ENCODE measurements around the gene TBXT. TPM values are rescaled to one million over a fixed set of nuclear protein-coding genes. Genes with fewer than 3 reads are reported as not detected.
A peak's percentile ranks its signal among the peaks of the same experiment; 100 is the strongest.

The TBXT gene
- not detected for polyA plus RNA-seq

DNA sequence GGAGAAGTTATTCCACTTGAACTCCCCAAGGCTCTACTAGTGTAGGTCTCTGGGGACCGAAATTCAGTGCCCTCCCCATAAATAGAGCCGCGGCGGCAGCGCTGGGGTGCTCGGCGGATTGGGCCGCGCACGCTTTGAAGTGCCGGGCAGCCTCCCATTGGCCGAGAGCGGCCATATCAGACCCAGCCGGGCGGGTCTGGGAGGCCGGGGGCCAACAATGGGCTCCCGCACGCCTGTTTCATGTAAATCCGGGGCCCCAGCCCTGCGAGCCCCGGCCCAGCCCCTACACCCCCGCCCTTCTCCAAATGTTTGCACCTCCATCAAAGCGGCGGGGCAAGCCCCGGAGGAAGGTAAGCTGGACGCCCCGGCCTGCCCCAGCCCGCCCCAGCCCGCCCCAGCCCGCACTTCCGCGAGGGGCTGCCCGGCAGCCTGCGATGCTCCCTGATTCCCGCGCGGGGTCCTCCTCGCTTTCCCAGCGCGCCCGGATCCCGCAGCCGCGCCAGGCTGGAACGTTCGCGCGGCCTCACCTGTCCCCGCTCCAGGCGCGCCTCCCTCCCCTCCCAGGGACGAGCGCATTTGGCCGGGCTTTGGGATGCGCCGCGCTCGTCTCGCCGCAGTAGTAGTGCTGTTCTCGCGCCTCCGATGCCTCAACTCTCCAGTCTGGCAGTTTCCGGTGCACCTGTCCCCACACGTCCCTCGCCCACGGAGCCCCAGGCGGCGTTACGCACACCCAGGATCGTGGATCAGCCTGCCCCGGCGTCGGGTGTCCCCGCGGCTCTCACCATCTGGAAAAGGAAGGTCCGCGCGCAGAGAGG, at the start of gene TBXT:
Gene TBXT, minus strand, starts transcription at position 51 of the 815 bp plus-strand sequence. CDS start 260 bp downstream, outside the sequence.
- Mint-ChIP-seq H3K27me3 (peaks cover 57% of the 10 kb centered on the region), H3K4me3 (peak within 1 kb of the TSS; percentile 8 to 79 (median 60)), H3K4me1 (peaks cover 4 to 13% (median 5%) of the 10 kb centered on the region in 3 donors), H3K9me3 (no peaks in the 10 kb centered on the region), H3K36me3 (peaks cover 2% of the 10 kb centered on the region), H3K27ac (peak within 1 kb of the TSS in 1 of 3 donors; percentile 73)

GRCh38 chr6:166207284-166207561, 39.6 kb upstream of the TBXT start:
- peaks cover 1% of the 10 kb centered on the region for H3K36me3 Mint-ChIP-seq
- H3K4me3 Mint-ChIP-seq: no peak overlapping the region
- peaks cover 18% of the 10 kb centered on the region for H3K27me3 Mint-ChIP-seq
- H3K27ac Mint-ChIP-seq: no peak overlapping the region
- peaks cover 14 to 20% (median 16%) of the 10 kb centered on the region in 3 donors for H3K4me1 Mint-ChIP-seq
- H3K9me3 Mint-ChIP-seq: no peaks in the 10 kb centered on the region

GRCh38 chr6:166206510-166207283, 39.0 kb upstream of the TBXT start:
- peaks cover 17% of the 10 kb centered on the region for H3K27me3 Mint-ChIP-seq
- H3K36me3 Mint-ChIP-seq: peaks cover 1% of the 10 kb centered on the region
- H3K9me3 Mint-ChIP-seq: no peaks in the 10 kb centered on the region
- H3K4me3 Mint-ChIP-seq: no peak overlapping the region
- H3K27ac Mint-ChIP-seq: no peak overlapping the region
- peaks cover 19 to 24% (median 21%) of the 10 kb centered on the region in 3 donors for H3K4me1 Mint-ChIP-seq

- Mint-ChIP-seq H3K27me3 (peaks cover 11% of the 10 kb centered on the region), H3K27ac (peak overlapping the region in 1 of 3 donors; percentile 60), H3K9me3 (no peaks in the 10 kb centered on the region), H3K36me3 (peaks cover 1% of the 10 kb centered on the region), H3K4me3 (no peak overlapping the region), H3K4me1 (peaks cover 21 to 24% (median 23%) of the 10 kb centered on the region in 3 donors)
Measured at GRCh38 chr6:166206066-166206465, 38.4 kb upstream of the TBXT start.

DNA sequence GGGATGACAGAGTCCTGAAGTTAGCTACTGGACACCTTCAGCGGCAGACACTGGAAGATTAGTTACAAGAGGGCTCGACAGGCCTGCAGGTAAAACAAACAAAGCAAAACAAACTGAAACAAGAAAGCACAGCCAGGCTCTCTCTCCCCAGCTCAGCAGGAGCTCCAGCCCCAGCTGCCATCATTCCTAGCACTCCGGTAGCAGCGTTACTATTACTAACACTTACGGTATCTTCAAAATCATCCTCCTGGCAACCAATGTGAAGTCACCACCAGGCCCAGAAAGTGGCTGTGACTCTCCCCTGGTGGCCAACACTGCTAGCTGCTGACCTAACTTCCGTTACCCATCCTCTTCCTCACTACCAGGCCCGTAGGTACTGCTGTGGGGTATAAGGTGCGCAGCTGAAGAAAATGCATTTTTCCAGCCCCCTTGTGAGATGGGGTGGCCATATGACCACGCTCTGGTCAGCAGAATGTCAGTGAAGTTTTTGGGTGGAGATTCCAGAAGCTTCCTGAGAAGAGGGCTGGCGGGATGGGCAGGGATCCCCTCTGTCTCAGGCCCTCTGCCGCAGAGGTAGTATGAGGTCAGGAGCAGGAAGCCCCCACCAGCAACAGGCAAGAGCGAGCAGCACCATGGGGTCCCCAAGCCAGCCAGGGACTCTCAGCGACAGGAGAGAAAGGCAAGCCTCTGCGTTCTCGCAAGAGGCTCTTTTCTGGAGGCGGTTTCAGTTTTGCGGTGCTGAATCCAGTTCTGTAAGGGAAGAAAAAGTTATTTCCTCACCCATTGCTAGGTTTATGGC, 37.4 kb upstream of the TBXT start:
- peaks cover 9% of the 10 kb centered on the region for H3K27me3 Mint-ChIP-seq
- H3K4me3 Mint-ChIP-seq: peak overlapping the region in 2 of 4 donors; percentile 23 to 48
- no peaks in the 10 kb centered on the region for H3K9me3 Mint-ChIP-seq
- peaks cover 1% of the 10 kb centered on the region for H3K36me3 Mint-ChIP-seq
- peak overlapping the region in 1 of 3 donors; percentile 60 for H3K27ac Mint-ChIP-seq
- H3K4me1 Mint-ChIP-seq: peaks cover 21 to 24% (median 23%) of the 10 kb centered on the region in 3 donors

GRCh38 chr6:166203641-166204222, 36.1 kb upstream of the TBXT start:
- no peak overlapping the region for H3K27ac Mint-ChIP-seq
- peak overlapping the region in 3 of 4 donors; percentile 18 to 90 (median 78) for H3K4me3 Mint-ChIP-seq
- H3K36me3 Mint-ChIP-seq: peaks cover 1% of the 10 kb centered on the region

GRCh38 chr6:166203003-166203640, 35.5 kb upstream of the TBXT start:
- H3K9me3 Mint-ChIP-seq: no peaks in the 10 kb centered on the region
- H3K27ac Mint-ChIP-seq: no peak overlapping the region
- H3K36me3 Mint-ChIP-seq: peaks cover 1% of the 10 kb centered on the region
- peak overlapping the region in 3 of 4 donors; percentile 50 to 91 (median 78) for H3K4me3 Mint-ChIP-seq
- peaks cover 4% of the 10 kb centered on the region for H3K27me3 Mint-ChIP-seq
- H3K4me1 Mint-ChIP-seq: peaks cover 21 to 25% (median 23%) of the 10 kb centered on the region in 3 donors

More at GRCh38 chr6:166203641-166204222, 36.1 kb upstream of the TBXT start:
- Mint-ChIP-seq H3K9me3 (no peaks in the 10 kb centered on the region), H3K4me1 (peaks cover 21 to 24% (median 23%) of the 10 kb centered on the region in 3 donors), H3K27me3 (peaks cover 4% of the 10 kb centered on the region)

GRCh38 chr6:166202321-166202733, 34.7 kb upstream of the TBXT start:
- H3K27me3 Mint-ChIP-seq: peaks cover 4% of the 10 kb centered on the region
- H3K4me1 Mint-ChIP-seq: peaks cover 21 to 26% (median 23%) of the 10 kb centered on the region in 3 donors
- no peaks in the 10 kb centered on the region for H3K36me3 Mint-ChIP-seq
- peak overlapping the region; percentile 11 to 91 (median 72) for H3K4me3 Mint-ChIP-seq
- no peaks in the 10 kb centered on the region for H3K9me3 Mint-ChIP-seq
- H3K27ac Mint-ChIP-seq: peak overlapping the region in 1 of 3 donors; percentile 57

- Mint-ChIP-seq H3K27me3 (peaks cover 4% of the 10 kb centered on the region), H3K36me3 (no peaks in the 10 kb centered on the region), H3K9me3 (no peaks in the 10 kb centered on the region), H3K4me3 (peak overlapping the region; percentile 11 to 91 (median 72)), H3K4me1 (peaks cover 21 to 26% (median 23%) of the 10 kb centered on the region in 3 donors), H3K27ac (peak overlapping the region in 1 of 3 donors; percentile 57)
Measured at GRCh38 chr6:166201878-166202277, 34.2 kb upstream of the TBXT start.

- no peak overlapping the region for H3K4me3 Mint-ChIP-seq
- H3K9me3 Mint-ChIP-seq: no peaks in the 10 kb centered on the region
- H3K27me3 Mint-ChIP-seq: no peaks in the 10 kb centered on the region
- H3K4me1 Mint-ChIP-seq: peaks cover 7 to 13% (median 8%) of the 10 kb centered on the region in 3 donors
- H3K27ac Mint-ChIP-seq: no peak overlapping the region
- H3K36me3 Mint-ChIP-seq: no peaks in the 10 kb centered on the region
Measured at GRCh38 chr6:166197361-166197760, 29.7 kb upstream of the TBXT start.

DNA sequence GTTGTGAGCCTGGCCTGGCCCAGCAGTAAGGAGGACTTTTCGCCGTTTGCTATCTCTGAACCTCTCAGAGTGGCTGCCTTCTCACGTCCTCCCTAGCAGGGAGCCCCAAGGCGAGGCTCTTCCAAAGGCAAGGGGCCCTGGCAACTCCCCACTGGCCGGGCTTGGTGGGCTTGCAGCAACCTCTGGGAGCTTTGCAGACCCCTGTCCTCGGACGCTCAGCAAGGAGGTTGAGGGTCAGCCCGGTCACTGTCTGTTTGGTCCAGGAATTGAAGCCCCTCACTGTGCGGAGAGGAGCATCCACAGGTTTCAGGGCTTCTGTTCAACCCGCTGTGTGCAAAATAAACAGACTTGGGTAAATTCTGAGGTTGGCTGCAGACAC, 28.2 kb upstream of the TBXT start:
- Mint-ChIP-seq H3K9me3 (no peaks in the 10 kb centered on the region), H3K4me1 (peaks cover 0 to 5% (median 2%) of the 10 kb centered on the region in 3 donors), H3K36me3 (no peaks in the 10 kb centered on the region), H3K27ac (no peak overlapping the region), H3K4me3 (no peak overlapping the region), H3K27me3 (no peaks in the 10 kb centered on the region)

DNA sequence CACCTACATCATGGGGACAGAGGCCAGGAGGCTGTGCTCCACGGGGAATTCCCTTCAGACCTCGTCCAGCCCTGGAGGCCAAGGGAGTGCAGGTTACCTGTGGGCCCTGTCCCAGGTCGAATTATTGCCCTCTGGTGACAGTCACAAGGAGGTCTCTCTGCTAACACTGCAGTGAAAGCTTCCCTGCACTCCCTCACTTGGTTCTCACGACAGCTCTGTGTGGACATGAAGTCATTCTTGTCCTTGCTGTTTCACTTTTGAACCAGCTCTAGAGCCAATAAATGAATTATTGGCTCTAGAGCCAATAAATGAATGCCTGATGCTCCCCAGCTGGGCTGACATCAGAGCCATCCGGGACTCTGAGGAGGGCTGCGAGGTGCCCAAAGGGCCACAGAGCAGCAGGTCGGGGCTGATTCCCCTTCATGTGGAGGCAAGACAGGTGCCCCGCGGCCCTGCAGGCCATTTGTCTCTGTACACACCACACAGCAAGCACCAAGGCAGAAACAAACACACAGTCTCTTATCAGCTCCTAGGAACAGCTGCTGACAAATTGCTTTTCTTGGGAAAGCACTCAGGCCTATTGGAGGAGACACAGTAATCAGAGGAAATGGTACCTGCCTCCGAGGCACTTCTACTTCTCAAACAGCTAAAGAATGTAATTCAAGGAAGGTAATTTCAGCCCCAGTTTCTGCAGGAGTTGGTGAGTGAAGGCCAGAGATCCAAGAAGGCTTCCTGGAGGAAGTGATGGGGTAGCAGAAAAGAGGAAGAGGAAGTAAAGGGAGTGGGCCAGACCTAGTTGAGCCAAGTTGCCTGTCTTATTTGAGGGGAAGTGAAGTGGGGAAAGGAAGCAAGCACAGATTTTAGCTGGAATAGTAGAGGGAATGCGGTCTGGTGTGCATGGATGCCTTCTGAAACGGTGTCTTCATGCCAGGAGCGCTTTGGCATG, 27.5 kb upstream of the TBXT start:
- H3K27ac Mint-ChIP-seq: no peak overlapping the region
- no peaks in the 10 kb centered on the region for H3K36me3 Mint-ChIP-seq
- H3K27me3 Mint-ChIP-seq: no peaks in the 10 kb centered on the region
- H3K9me3 Mint-ChIP-seq: no peaks in the 10 kb centered on the region
- peak overlapping the region in 1 of 4 donors; percentile 39 for H3K4me3 Mint-ChIP-seq
- peaks cover 0 to 5% (median 2%) of the 10 kb centered on the region in 3 donors for H3K4me1 Mint-ChIP-seq

DNA sequence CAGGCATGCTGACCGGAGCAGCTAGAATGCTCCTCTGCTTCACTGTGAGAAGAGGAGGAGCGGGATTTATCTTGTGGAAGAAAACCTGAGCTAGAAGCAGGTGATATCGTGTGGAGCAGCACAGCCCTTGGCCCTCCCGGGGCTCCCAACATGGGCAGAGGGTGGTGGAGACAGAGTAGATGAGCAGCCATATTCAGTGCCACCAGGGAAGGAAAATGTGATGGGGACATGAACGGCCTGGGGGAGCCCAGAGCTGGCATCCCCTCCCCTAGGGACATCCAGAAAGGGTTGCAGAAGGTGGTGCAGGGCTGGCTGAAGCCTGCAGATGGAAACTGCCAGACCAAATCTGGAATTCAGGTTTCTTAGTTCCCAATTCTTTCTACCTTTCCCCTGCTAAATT, 24.9 kb upstream of the TBXT start:
- peaks cover 0 to 2% (median 0%) of the 10 kb centered on the region in 3 donors for H3K9me3 Mint-ChIP-seq
- H3K4me1 Mint-ChIP-seq: peaks cover 0 to 5% (median 0%) of the 10 kb centered on the region in 3 donors
- no peaks in the 10 kb centered on the region for H3K36me3 Mint-ChIP-seq
- H3K4me3 Mint-ChIP-seq: no peak overlapping the region
- no peaks in the 10 kb centered on the region for H3K27me3 Mint-ChIP-seq
- H3K27ac Mint-ChIP-seq: no peak overlapping the region

All from IgD-negative memory B cell (primary cell).